Prostate gland (tissue), 2 donors: ENCODE data around the gene DLK1. TPM values are rescaled to one million over a fixed set of nuclear protein-coding genes. Genes with fewer than 3 reads are reported as not detected.

ENCODE experiments used
- DNase-seq: peaks from one replicate; pipeline ENCODE4 v3.0.0-alpha.2; 2019; ENCODE audit warnings: low spot score
- H3K27ac ChIP-seq, 2 donors: fragments of 200-600 bp; sonication (generic); 2 replicates each; pipeline ENCODE4 v1.5.1; 2017 to 2019
- H3K27me3 ChIP-seq: fragments of 200-600 bp; sonication (generic); replicated peaks from 2 replicates; pipeline ENCODE4 v1.5.1; 2019; ENCODE audit not compliant: insufficient read depth
- H3K36me3 ChIP-seq, 2 donors: fragments of 200-600 bp; sonication (generic); 1 replicate in 1 of 2; 2 replicates in 1 of 2; pipeline versions ENCODE4 v1.5.1 to v1.8.1; 2017 to 2019
- H3K4me1 ChIP-seq: fragments of 200-600 bp; sonication (generic); replicated peaks from 2 replicates; pipeline ENCODE4 v1.5.1; 2019
- H3K4me3 ChIP-seq, 2 donors: fragments of 200-600 bp; sonication (generic); 2 replicates each; pipeline ENCODE4 v1.5.1; 2017 to 2019
- H3K9me3 ChIP-seq: fragments of 200-600 bp; sonication (generic); 2 replicates; pipeline ENCODE4 v1.5.1; 2017
- POLR2A ChIP-seq: fragments of 450-650 bp; IDR thresholded peaks from one replicate; pipeline ENCODE4 v1.6.1; 2016; ENCODE audit warnings: antibody characterized with exemption, mild to moderate bottlenecking
- POLR2AphosphoS5 ChIP-seq: sonication (generic); formaldehyde crosslinking; IDR thresholded peaks from one replicate; pipeline ENCODE4 v1.6.1; 2017; ENCODE audit warnings: antibody characterized with exemption
- WGBS: methylation state at CpG from one replicate; pipeline ENCODE4 v1.1.5; 2018; 5-methylcytosine and 5-hydroxymethylcytosine counted together
- intact Hi-C: fragments of 100-400 bp; cut with DNase I; formaldehyde crosslinking; loops from one replicate; pipeline ENCODE4 v1.14.2; 2022
- total RNA-seq, 2 donors: library from RNA; depleted of rRNA; stranded (reverse); fragments of >200 nt; gene quantifications; one replicate each; pipeline ENCODE4 v1.1.0, GENCODE V29; 2016
- TF ChIP-seq, protein P1 (sequence below), 4 experiments: fragments of 200-600 bp in 2 of 4; fragments of 450-650 bp in 2 of 4; sonication (generic) in 2 of 4; IDR thresholded peaks; 1 replicate in 3 of 4; 2 replicates in 1 of 4; pipeline ENCODE4 v1.5.1; 2016 to 2019; ENCODE audit warnings: antibody characterized with exemption in 4 of 4, mild to moderate bottlenecking in 2 of 4, moderate library complexity in 2 of 4

The DLK1 gene
- total RNA-seq, 2 donors from 2014 or later = 0.14 to 100.0 TPM

DNA sequence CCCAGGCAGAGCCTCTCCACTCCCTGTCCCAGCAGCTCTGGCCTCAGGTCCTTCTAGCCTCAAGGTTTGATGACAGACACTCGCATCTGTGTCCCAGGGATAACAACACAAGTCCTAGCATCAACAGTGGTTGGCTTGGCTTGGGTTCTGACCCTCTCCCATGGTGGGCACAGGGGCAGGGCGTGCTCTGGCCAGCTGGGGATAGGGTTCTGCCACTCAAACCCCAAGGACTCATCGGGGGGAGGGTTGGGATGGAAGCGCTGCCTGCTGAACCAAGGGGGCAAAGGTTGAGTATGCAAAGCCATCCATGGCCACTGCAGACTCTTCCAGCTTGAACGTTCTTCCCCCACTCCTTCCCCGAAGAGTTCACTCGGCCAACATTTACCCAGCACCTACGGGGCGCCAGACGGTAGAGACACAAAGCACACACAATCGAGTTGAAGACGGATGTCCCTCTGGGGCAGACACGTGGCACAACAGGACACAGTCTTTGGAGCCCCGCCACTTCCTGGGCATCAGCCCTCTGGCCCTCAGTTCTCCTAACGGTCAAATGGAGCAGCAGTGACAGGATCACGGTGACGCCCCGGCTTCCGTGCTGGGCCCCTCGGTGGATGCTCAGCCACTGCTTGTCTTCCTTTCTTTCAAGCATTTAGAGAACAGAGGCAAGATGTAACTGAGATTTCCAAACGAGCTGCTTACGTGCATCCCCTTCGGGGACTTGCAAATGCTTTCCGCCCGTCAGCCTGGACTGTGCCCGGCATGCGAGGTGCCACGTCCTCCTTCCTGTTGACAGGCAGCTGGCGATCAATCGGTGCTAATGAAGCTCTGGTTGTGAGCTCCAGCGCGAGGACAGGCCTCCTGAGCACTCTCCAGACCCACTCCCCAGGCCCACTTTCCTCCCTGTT lies 42.6 kb downstream of the DLK1 start:
- no peaks in the 10 kb centered on the region for H3K36me3 ChIP-seq
- peaks cover 2% of the 10 kb centered on the region for H3K27me3 ChIP-seq
- no peak overlapping the region for H3K4me3 ChIP-seq
- TF ChIP-seq, protein P1, sequence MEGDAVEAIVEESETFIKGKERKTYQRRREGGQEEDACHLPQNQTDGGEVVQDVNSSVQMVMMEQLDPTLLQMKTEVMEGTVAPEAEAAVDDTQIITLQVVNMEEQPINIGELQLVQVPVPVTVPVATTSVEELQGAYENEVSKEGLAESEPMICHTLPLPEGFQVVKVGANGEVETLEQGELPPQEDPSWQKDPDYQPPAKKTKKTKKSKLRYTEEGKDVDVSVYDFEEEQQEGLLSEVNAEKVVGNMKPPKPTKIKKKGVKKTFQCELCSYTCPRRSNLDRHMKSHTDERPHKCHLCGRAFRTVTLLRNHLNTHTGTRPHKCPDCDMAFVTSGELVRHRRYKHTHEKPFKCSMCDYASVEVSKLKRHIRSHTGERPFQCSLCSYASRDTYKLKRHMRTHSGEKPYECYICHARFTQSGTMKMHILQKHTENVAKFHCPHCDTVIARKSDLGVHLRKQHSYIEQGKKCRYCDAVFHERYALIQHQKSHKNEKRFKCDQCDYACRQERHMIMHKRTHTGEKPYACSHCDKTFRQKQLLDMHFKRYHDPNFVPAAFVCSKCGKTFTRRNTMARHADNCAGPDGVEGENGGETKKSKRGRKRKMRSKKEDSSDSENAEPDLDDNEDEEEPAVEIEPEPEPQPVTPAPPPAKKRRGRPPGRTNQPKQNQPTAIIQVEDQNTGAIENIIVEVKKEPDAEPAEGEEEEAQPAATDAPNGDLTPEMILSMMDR (IDR thresholded peaks at IDR 0.05) = no peak
- TF ChIP-seq POLR2AphosphoS5 (no peak), POLR2A (no peak)
- no peaks in the 10 kb centered on the region for H3K4me1 ChIP-seq
- 89% methylated on average over 32 of the region's 32 CpGs for WGBS
- no peak for DNase-seq
- no peaks in the 10 kb centered on the region for H3K9me3 ChIP-seq
- intact Hi-C loops = no loop called here
- no peak overlapping the region for H3K27ac ChIP-seq

DNA sequence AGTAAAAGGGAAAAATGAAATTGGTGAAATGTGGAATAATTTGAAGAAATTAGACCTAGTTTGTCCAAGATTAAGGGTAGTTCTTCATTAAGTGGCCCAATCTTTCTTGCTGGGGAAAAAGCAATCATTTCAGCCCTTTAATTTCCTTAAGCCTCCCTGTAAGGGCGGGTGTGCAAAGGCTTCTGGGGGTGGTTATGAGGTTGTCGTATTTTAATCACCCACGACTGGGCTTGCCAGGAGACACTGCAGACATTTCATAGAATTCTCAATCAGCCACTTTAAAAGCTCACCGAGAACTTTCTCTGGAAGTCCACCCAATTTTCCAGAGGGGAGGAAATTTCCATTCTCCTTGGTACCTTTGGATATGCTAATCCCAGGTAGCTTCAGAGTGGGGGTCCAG lies 43.4 kb downstream of the DLK1 start:
- Histone ChIP-seq H3K9me3 (no peaks in the 10 kb centered on the region), H3K36me3 (no peaks in the 10 kb centered on the region), H3K27ac (no peak overlapping the region), H3K27me3 (peaks cover 2% of the 10 kb centered on the region), H3K4me1 (no peaks in the 10 kb centered on the region), H3K4me3 (no peak overlapping the region)
- intact Hi-C loops = no loop called here
- DNase-seq = no peak
- WGBS = 81% methylated on average over 4 of the region's 4 CpGs
- TF ChIP-seq, protein P1 (IDR thresholded peaks at IDR 0.05) = no peak
- TF ChIP-seq POLR2AphosphoS5 (no peak), POLR2A (no peak)

DNA sequence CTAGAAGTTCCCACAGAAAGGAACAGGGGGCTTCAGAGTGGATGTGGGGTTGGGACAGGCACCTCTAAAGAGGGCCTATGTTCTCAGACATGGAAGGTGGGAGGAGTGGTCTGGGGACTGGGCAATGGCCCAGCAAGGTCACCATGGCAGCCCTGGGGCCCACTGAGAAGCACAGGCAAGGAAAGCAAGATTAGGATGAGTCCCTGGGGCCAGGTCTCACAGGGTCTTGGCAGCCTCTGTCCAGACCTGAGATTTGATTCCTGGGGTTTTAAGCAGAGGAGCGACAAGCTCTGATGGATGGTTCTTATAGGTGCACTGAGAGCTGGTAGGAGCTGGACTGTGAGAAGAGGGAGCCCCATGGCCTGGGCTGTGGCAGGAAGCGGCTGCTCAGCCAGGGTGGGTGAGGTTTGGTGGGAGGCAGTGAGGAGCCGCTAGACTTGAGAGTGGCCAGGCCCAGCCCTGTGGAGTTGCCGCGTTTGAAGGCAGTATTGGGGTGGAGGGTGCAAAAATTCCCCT lies 44.0 kb downstream of the DLK1 start:
- no peak for DNase-seq
- TF ChIP-seq, protein P1 (IDR thresholded peaks at IDR 0.05) = no peak
- TF ChIP-seq POLR2AphosphoS5 (no peak), POLR2A (no peak)
- WGBS = 100% methylated on average over 2 of the region's 5 CpGs

DNA sequence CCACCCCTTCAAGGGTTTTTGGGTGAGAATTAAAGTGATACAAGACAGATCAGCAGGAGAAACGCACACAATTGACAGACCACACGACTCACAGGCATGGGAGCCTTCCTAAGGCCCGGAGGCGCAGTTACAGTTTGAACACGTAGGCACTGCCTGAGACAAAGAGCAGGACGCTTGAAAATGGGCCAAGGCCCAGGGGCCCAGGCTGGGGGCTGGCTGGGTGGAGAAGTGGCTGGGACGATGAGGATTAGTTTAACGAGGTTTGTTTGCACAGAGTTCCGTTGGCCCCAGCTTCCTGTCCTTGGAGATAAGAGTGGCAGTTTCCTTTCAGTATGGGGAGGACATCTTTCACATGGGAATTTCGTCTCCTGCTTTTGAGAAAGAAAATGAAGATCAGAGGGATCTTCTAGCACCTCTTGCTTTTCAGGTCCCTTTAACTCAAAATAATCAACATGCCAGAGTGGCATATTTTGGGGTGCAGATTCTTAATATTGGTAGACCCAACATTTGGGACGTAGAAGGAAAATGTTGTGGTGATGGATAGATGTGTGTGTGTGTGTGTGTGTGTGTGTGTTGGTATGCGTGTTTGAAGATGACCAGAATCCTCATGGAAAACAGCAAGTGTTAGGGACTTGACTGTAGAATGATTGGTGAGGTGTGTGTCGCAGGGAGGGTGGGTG lies 44.6 kb downstream of the DLK1 start:
- WGBS = 53% methylated on average over 13 of the region's 13 CpGs
- peaks cover 2% of the 10 kb centered on the region for H3K27me3 ChIP-seq

More for the DNA sequence above, 44.0 kb downstream of the DLK1 start:
- Histone ChIP-seq H3K9me3 (no peaks in the 10 kb centered on the region), H3K27me3 (peaks cover 2% of the 10 kb centered on the region), H3K4me3 (no peak overlapping the region), H3K27ac (no peak overlapping the region), H3K4me1 (no peaks in the 10 kb centered on the region), H3K36me3 (no peaks in the 10 kb centered on the region)
- intact Hi-C loops = no loop called here

More for the DNA sequence above, 44.6 kb downstream of the DLK1 start:
- Histone ChIP-seq H3K4me3 (no peak overlapping the region), H3K4me1 (no peaks in the 10 kb centered on the region), H3K27ac (no peak overlapping the region), H3K9me3 (no peaks in the 10 kb centered on the region), H3K36me3 (no peaks in the 10 kb centered on the region)
- TF ChIP-seq POLR2A (no peak), POLR2AphosphoS5 (no peak)
- TF ChIP-seq, protein P1 (IDR thresholded peaks at IDR 0.05) = no peak
- DNase-seq = no peak
- intact Hi-C loops = no loop called here
